ENCODE data around the gene SPRED3. TPM values are rescaled to one million over a fixed set of nuclear protein-coding genes. Genes with fewer than 3 reads are reported as not detected.

Gene SPRED3
- total and polyA plus RNA-seq, 2 experiments from 2014 or later, result 2.3 to 4.0 TPM

DNA sequence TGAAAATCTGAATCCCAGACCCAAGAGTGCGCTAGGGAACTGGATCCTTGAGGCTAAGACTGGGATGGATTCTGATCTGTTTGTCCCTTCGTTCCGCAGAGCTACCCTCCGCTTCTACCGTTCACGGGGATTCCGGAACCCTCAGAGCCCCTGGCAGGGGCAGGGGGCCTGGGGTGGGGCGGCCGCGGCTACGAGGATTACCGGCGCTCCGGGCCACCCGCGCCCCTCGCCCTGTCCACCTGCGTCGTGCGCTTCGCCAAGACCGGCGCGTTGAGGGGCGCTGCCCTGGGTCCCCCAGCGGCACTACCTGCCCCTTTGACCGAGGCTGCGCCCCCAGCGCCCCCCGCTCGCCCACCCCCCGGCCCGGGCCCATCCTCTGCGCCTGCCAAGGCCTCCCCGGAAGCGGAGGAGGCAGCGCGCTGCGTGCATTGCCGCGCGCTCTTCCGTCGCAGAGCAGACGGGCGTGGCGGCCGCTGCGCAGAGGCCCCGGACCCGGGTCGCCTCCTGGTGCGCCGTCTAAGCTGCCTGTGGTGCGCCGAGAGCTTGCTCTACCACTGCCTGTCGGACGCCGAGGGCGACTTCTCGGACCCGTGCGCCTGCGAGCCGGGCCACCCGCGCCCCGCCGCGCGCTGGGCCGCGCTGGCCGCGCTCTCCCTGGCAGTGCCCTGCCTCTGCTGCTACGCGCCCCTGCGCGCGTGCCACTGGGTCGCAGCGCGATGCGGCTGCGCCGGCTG, 7.1 kb downstream of the SPRED3 start:
- H2AFZ ChIP-seq, result no peak overlapping the region
- no peak overlapping the region for H3K4me2 ChIP-seq
- no peak for DNase-seq (ENCODE audit: low spot score)
- H3K4me1 ChIP-seq (ENCODE audit: insufficient read depth), result no peaks in the 10 kb centered on the region
- H3K9me3 ChIP-seq (ENCODE audit: low read depth), result no peaks in the 10 kb centered on the region
- H3K27me3 ChIP-seq, result no peaks in the 10 kb centered on the region
- H3K27ac ChIP-seq, result no peak overlapping the region
- no peaks in the 10 kb centered on the region for H3K36me3 ChIP-seq (replicated peaks; ENCODE audit: insufficient read depth, low read depth)
- no peaks in the 10 kb centered on the region for H3K79me2 ChIP-seq
- H4K20me1 ChIP-seq (ENCODE audit: insufficient read depth, poor library complexity, severe bottlenecking), result no peaks in the 10 kb centered on the region
- no peaks in the 10 kb centered on the region for H3K9me2 ChIP-seq (replicated peaks; ENCODE audit: insufficient read depth)
- TF ChIP-seq EZH2 (IDR thresholded peaks at IDR 0.05; ENCODE audit: borderline replicate concordance) (no peak), CTCF (IDR thresholded peaks at IDR 0.05; ENCODE audit: poor library complexity) (no peak), EZH2phosphoT487 (IDR thresholded peaks at IDR 0.05; ENCODE audit: low read depth, severe bottlenecking, unreplicated experiment) (no peak)
- no peak overlapping the region for H3K4me3 ChIP-seq
- WGBS (ENCODE audit: low lambda C conversion rate, missing lambda C conversion rate), result over 99% methylated on average over 42 of the region's 86 CpGs

DNA sequence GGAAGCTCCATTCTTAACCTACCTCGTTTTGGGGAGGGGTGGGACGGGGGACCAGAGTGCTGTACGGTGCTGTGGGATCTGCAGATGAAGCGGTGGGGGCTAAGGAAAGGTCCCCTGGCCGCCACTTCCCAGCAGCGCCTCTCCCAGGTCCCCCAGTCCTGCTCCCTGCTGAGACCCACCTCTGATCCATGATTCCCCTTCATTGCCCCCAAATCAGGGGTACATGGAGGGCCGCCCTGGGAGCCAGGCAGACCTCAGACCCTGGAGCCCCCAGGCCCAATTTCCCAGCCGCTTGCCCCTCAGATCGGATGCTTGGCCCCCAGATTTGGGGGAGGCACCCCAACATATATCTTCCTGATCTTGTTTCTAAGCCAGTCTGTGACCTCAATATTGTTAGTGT, 10.6 kb downstream of the SPRED3 start:
- Histone ChIP-seq H3K36me3 (replicated peaks; ENCODE audit: insufficient read depth, low read depth) (no peaks in the 10 kb centered on the region), H4K20me1 (ENCODE audit: insufficient read depth, poor library complexity, severe bottlenecking) (no peaks in the 10 kb centered on the region), H3K4me1 (ENCODE audit: insufficient read depth) (no peaks in the 10 kb centered on the region), H3K4me2 (no peak overlapping the region), H3K79me2 (peaks cover 2% of the 10 kb centered on the region), H3K9me3 (ENCODE audit: low read depth) (no peaks in the 10 kb centered on the region), H3K27me3 (no peaks in the 10 kb centered on the region), H2AFZ (no peak overlapping the region), H3K4me3 (no peak overlapping the region), H3K27ac (no peak overlapping the region), H3K9me2 (replicated peaks; ENCODE audit: insufficient read depth) (no peaks in the 10 kb centered on the region)
- no peak for TF ChIP-seq EZH2 (IDR thresholded peaks at IDR 0.05; ENCODE audit: borderline replicate concordance)
- TF ChIP-seq CTCF (IDR thresholded peaks at IDR 0.05; ENCODE audit: poor library complexity), result no peak
- no peak for TF ChIP-seq EZH2phosphoT487 (IDR thresholded peaks at IDR 0.05; ENCODE audit: low read depth, severe bottlenecking, unreplicated experiment)
- WGBS (ENCODE audit: low lambda C conversion rate, missing lambda C conversion rate), result 88% methylated on average over 4 of the region's 9 CpGs
- DNase-seq (ENCODE audit: low spot score), result no peak

DNA sequence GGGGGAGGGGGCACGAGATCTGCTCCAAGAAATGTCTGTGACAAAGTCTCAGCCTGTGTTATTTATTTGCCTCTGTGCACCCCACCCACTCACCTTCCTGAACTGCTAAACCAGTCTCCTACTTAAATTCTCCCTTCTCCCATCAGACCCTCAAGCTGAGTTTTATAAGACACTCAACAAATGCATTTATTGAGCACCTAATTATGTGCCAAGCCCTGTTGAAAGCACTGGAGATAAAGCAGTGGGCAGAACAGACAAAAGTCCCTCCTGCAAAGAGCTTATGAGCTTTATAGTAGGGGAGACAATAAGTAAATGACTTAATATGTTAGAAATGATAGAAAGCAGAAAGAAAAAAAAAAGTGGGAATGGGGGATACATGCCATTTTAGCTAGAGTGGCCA, 11.0 kb downstream of the SPRED3 start:
- Histone ChIP-seq H3K4me3 (no peak overlapping the region), H4K20me1 (ENCODE audit: insufficient read depth, poor library complexity, severe bottlenecking) (no peaks in the 10 kb centered on the region), H3K9me2 (replicated peaks; ENCODE audit: insufficient read depth) (no peaks in the 10 kb centered on the region), H2AFZ (no peak overlapping the region), H3K79me2 (peaks cover 4% of the 10 kb centered on the region), H3K4me1 (ENCODE audit: insufficient read depth) (no peaks in the 10 kb centered on the region), H3K27ac (no peak overlapping the region), H3K27me3 (no peaks in the 10 kb centered on the region), H3K4me2 (no peak overlapping the region), H3K9me3 (ENCODE audit: low read depth) (no peaks in the 10 kb centered on the region), H3K36me3 (replicated peaks; ENCODE audit: insufficient read depth, low read depth) (no peaks in the 10 kb centered on the region)
- WGBS (ENCODE audit: low lambda C conversion rate, missing lambda C conversion rate), result 71% methylated on average over 1 of the region's 1 CpG
- TF ChIP-seq CTCF (IDR thresholded peaks at IDR 0.05; ENCODE audit: poor library complexity), result no peak
- no peak for TF ChIP-seq EZH2 (IDR thresholded peaks at IDR 0.05; ENCODE audit: borderline replicate concordance)
- no peak for TF ChIP-seq EZH2phosphoT487 (IDR thresholded peaks at IDR 0.05; ENCODE audit: low read depth, severe bottlenecking, unreplicated experiment)
- DNase-seq (ENCODE audit: low spot score), result no peak

Data from hepatocyte (in vitro differentiated cells).